CD4-positive, alpha-beta T cell treated with Interleukin-15 for 4 hours (primary cell): ENCODE results near the gene TTC39A.

Experiments used
- DNase-seq: peaks from one replicate; pipeline ENCODE4 v3.0.0-alpha.2; 2020; ENCODE audit warnings: low spot score

The TTC39A gene

GRCh38 chr1:51297401-51298321 is 32.7 kb downstream of the TTC39A start:
- no peak for DNase-seq

- peak; percentile 63 for DNase-seq
Observed at GRCh38 chr1:51296383-51297357, 33.7 kb downstream of the TTC39A start.

DNA sequence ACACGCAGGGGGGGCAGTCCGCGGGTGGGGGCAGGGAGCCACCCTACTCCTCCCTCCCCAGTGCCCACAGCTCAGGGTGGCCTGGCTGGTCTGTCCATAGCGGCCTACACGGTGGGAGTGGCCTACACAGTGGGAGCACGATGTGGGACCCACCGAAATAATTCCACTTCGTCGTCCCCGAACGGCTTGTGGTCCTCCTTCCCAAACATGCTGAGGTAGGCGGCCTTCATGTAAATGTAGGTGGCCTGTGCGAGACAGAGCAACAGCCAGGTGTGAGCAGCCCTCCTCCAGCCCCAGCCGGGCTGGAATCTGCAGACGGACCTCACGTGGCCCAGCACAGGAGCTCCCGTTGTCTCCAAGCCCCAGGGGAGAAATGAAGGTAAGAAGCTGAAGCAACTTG is 34.4 kb downstream of the TTC39A start:
- no peak for DNase-seq

GRCh38 chr1:51294566-51295184 is 35.7 kb downstream of the TTC39A start:
- DNase-seq, result no peak

GRCh38 chr1:51293898-51294515 is 36.4 kb downstream of the TTC39A start:
- no peak for DNase-seq

- no peak for DNase-seq
Observed at GRCh38 chr1:51290489-51290847, 39.9 kb downstream of the TTC39A start.

- no peak for DNase-seq
Observed at GRCh38 chr1:51289676-51290488, 40.5 kb downstream of the TTC39A start.

DNA sequence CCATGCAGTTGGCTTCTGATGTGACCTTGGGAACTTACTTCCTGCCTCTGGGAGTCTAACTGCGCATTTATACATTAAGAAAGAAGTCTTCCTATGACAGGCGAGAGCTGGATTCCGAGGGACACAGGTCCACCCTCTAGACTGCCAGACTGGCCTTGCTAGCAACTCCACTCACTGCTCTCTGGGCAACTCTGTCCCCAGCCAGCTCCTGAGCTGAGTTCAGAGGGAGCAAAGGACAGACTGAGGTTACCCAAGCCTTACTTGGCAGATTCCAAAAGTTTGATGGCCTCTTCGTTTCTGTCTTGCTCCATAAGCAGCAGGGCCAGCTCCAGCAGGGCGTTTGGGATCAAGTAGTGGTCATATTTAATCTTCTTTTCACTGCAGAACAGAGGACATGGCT is 41.8 kb downstream of the TTC39A start:
- no peak for DNase-seq

DNA sequence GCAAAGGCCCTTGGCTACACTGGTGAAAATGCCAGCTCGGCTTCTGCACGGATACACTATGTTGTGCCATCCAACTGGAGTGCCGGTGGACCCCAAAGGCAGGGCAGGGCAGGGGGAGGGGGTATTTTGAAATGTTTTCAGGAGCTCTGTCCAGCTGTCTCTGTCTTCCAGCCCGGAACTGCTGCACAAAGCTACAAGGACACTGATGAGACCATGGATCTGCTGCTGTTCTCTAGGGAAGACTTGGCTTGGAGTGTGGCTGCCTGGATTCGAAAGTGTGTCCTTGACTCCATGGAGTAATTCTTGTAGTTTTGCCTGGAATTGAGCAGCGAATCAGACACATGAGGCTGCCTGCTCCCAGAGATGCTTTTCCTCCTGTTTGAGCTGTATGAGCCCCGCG is 42.4 kb downstream of the TTC39A start:
- DNase-seq, result no peak

- no peak for DNase-seq
Observed at GRCh38 chr1:51285055-51285454, 45.3 kb downstream of the TTC39A start.

DNA sequence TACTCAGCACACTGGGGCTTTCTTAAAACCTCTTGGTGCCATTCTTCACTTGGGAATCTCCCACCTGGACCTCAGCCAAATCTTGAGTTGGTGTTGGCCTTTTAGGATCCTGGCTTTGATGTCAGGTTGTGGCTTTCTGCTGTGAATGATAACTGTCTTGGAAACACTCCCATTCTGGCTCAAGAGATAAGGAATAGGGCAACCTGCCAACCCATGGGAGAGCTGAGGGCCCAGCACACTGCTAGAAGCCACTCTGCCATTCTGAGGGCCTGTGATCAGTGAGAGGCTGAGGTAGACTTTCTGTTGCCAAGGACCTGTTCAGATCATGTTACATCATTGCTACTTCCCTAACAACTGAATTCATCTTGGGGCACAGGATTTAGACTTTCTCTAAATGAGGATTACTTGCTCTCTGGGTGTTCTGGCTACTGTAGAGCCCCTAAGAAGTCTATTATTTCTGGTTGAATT is 45.8 kb downstream of the TTC39A start:
- no peak for DNase-seq

GRCh38 chr1:51283979-51284378 is 46.4 kb downstream of the TTC39A start:
- DNase-seq, result no peak

DNA sequence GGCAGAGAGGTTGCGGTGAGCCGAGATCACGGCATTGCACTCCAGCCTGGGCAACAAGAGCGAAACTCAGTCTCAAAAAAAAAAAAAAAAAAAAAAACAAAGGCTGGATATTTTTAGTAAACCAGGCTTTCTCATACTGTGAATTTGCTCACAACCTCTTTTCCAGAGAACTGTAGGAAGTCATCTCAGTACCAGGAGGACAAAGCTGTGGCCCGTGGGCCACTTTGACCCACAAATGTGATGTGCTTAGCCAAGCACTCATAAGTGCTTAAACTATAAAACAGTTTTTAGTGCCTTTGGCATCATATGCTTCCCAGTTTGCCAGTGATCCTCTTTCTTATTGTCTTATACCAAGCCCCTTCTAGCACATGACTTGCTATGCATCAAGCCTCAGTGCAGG is 47.8 kb downstream of the TTC39A start:
- no peak for DNase-seq

DNA sequence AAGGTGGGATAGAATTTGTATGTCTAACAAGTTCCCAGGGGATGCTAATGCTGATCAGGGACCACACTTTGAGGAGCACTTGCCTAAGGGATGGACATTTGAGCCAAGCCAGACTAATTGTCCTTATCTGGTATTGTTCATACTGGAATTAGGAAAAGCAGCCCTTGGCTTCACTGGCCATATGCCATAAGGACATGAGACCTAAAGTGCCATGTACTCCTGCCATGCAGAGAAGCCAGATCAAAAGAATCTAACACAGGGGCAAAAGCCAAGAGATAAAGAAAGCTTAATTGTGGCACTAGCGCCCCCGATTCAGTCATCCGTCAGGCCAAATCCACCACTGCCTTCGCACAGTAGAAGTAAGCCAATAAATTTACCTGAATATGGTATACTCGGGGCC is 48.6 kb downstream of the TTC39A start:
- no peak for DNase-seq

DNA sequence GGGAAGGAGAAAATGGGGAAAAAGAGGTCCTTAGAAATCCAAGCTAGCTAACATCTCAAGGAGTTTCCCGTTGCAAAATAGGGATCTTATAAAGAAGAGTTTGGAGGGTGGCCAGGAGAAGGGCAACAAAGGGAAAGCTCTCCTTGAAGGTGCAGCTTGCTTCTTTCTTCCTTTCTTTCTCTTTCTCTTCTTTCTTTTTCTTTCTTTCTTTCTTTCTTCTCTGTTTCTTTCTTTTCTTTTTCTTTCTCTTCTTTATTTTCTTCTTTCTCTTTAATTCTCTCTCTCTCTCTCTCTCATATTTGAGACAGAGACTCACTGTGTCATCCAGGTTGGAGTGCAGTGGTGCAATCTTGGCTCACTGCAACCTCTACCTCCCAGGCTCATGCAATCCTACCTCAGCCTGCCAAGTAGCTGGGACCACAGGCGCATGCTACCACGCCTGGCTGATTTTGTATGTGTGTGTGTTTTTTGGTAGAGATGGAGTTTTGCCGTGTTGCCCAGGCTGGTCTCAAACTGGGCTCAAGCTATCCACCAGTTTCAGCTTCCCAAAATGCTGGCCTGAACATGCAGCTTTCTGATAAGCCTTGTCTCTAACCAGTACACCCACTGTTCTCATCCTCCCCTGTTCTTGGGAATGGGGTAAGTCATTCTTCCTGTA is 49.9 kb downstream of the TTC39A start:
- DNase-seq, result no peak

GRCh38 chr1:51276286-51276685 is 54.1 kb downstream of the TTC39A start:
- DNase-seq, result no peak

DNA sequence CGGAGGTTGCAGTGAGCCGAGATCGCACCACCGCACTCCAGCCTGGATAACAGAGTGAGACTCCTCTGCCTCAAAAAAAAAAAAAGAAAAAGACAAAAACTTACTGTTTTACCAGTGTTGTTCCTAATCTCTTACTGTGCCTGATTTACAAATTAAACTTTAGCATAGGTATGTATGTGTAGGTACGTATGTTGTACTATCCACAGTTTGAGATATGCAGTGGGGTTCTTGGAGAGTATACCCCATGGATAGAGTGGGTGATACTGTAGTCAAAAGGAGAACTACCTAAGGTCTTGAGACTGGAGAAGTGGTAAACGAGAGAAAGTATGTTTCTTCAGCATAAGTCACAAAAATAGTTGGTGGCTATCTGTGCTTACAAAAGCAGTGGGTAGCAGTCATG is 55.7 kb downstream of the TTC39A start:
- no peak for DNase-seq

GRCh38 chr1:51272916-51273315 is 57.4 kb downstream of the TTC39A start:
- no peak for DNase-seq

DNA sequence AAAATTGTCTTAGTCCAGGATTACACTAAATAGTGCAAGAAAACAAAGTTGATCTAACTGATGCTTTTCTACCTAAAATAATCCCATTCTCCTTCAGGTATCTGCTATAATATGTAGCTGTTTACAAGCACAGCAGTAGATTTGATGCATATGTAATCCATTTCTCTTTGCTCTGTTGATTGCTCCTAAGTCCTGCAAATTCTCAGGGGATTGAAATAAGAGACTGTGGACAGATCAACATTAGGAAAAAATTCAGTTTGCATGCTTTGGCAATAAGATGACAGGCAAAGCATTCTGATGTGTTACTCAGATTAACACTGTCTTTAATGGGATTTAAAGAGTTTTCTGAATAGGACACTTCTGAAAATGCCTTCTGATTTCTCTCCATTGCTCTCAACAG is 59.6 kb downstream of the TTC39A start:
- no peak for DNase-seq

DNA sequence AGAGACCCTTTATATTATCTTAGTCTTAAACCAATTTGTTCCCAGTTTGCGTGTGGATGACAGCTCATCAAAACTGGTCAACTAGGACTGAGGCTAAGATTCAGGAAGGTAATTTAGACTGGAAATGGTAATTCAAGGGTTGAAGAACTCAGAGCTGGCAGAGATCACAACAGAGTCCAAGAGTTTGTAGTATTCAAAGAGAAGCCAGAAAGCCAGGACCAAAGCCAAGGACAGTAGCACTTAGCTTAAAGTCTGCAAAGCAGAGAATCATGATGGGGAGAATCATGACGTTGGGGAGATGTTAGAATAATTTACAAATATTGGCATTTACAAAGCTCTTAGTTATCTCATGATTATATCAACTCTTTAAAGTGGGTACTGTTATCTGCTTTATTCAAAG is 61.7 kb downstream of the TTC39A start:
- no peak for DNase-seq

DNA sequence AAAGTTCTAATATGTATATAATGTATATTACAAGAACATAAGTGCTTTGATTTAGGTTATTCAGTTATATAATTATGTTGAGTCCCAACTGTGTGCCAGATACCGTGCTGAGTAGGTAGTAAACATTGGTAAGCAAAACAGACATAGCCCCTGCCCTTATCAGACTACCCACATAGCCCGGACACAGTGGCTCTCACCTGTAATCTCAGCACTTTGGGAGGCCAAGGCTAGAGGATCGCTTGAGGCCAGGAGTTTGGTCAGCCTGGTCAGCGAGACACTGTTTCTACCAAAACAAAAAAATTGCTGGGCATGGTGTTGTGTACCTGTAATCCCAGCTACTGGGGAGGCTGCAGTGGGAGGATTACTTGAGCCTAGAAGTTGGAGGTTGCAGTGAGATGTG is 63.6 kb downstream of the TTC39A start:
- DNase-seq, result no peak
